BJ (cell line): ENCODE measurements around the gene CUBN. TPM values are rescaled to one million over a fixed set of nuclear protein-coding genes. Genes with fewer than 3 reads are reported as not detected.

Source experiments
- CTCF ChIA-PET: fragments of 350-600 bp; formaldehyde crosslinking; extraction: SDS; loops from one replicate; lab custom pipeline; 2021; ENCODE audit warnings: antibody characterized with exemption, inconsistent platforms; lab: Yijun Ruan, JAX
- POLR2A ChIA-PET: fragments of 300-600 bp; sonication (Branson Sonifier 250); formaldehyde crosslinking; extraction: SDS; loops from one replicate; lab custom pipeline; 2021; ENCODE audit warnings: antibody characterized with exemption; lab: Charles Lee
- DNase-seq: peaks from one replicate; pipeline ENCODE4 v3.0.0-alpha.2; 2011; ENCODE audit warnings: low read depth
- H3K27me3 ChIP-seq: 2 replicates; pipeline ENCODE4 v1.6.0; 2011; ENCODE audit warnings: low read length; ENCODE audit not compliant: control insufficient read depth, insufficient read depth
- H3K36me3 ChIP-seq: 2 replicates; pipeline ENCODE4 v1.5.1; 2011; ENCODE audit warnings: low read length; ENCODE audit not compliant: control insufficient read depth, insufficient read depth
- H3K4me3 ChIP-seq: 2 replicates; pipeline ENCODE4 v1.5.1; 2011; ENCODE audit warnings: low read depth, mild to moderate bottlenecking, control low read depth, low read length
- polyA plus RNA-seq: library from polyadenylated mRNA; depleted of rRNA; stranded (reverse); fragments of >200 nt; gene quantifications from 2 replicates; pipeline ENCODE4 v1.2.3, GENCODE V29; 2011
- TF ChIP-seq, protein P1 (sequence below): IDR thresholded peaks from 2 replicates; pipeline ENCODE4 v1.5.1; 2011; ENCODE audit warnings: low read depth, mild to moderate bottlenecking, control low read depth, inconsistent platforms, low read length, moderate library complexity; ENCODE audit not compliant: insufficient read depth

Gene CUBN
- polyA plus RNA-seq, 1 experiment, result 0.39 TPM

GRCh38 chr10:16913266-16913665 is 216.3 kb downstream of the CUBN start:
- DNase-seq, result no peak
- no peaks in the 10 kb centered on the region for H3K36me3 ChIP-seq
- H3K27me3 ChIP-seq, result no peaks in the 10 kb centered on the region
- ChIA-PET CTCF (no interaction called here), POLR2A (no interaction called here)
- no peak overlapping the region for H3K4me3 ChIP-seq
- TF ChIP-seq, protein P1, sequence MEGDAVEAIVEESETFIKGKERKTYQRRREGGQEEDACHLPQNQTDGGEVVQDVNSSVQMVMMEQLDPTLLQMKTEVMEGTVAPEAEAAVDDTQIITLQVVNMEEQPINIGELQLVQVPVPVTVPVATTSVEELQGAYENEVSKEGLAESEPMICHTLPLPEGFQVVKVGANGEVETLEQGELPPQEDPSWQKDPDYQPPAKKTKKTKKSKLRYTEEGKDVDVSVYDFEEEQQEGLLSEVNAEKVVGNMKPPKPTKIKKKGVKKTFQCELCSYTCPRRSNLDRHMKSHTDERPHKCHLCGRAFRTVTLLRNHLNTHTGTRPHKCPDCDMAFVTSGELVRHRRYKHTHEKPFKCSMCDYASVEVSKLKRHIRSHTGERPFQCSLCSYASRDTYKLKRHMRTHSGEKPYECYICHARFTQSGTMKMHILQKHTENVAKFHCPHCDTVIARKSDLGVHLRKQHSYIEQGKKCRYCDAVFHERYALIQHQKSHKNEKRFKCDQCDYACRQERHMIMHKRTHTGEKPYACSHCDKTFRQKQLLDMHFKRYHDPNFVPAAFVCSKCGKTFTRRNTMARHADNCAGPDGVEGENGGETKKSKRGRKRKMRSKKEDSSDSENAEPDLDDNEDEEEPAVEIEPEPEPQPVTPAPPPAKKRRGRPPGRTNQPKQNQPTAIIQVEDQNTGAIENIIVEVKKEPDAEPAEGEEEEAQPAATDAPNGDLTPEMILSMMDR, result no peak

- Histone ChIP-seq H3K36me3 (no peaks in the 10 kb centered on the region), H3K4me3 (no peak overlapping the region), H3K27me3 (no peaks in the 10 kb centered on the region)
- ChIA-PET POLR2A (no interaction called here), CTCF (no interaction called here)
- DNase-seq, result no peak
- TF ChIP-seq, protein P1, result no peak
These were observed 218.8 kb downstream of the CUBN start for GRCh38 chr10:16910793-16911164.

- ChIA-PET POLR2A (interaction anchor here (0.5 kb wide), 1 partner anchor 58 kb away, joined by 4 read pairs; no protein-coding TSS in a partner anchor), CTCF (no interaction called here)
- Histone ChIP-seq H3K4me3 (no peak overlapping the region), H3K27me3 (no peaks in the 10 kb centered on the region), H3K36me3 (no peaks in the 10 kb centered on the region)
- TF ChIP-seq, protein P1, result no peak
- DNase-seq, result no peak
These were observed 219.4 kb downstream of the CUBN start for GRCh38 chr10:16909961-16910792.

DNA sequence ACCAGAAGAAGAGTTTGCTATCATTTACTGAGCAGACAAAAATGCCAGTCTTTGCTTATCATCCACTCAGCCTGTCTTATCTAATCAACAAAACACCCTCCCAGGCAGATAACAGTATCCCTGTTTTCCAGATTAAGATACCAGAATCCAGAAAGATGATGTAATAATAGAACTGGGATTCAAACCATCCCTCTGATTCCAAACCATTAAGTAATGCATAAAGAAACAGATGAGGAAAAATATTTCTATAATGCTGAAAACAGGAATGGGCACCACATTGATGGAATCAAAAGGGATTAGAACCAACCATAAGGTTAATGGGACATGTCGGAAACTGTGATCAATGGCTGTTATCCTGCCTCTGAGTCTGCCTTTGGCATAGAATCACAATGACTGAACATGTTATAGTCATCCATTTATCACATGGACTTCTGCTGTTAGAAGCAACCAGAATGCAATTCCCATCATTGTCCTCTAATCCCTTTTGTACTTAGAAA is 220.3 kb downstream of the CUBN start:
- TF ChIP-seq, protein P1, result no peak
- no peak overlapping the region for H3K4me3 ChIP-seq
- DNase-seq, result no peak
- CTCF ChIA-PET, result no interaction called here
- H3K36me3 ChIP-seq, result no peaks in the 10 kb centered on the region
- no peaks in the 10 kb centered on the region for H3K27me3 ChIP-seq
- POLR2A ChIA-PET, result interaction anchor here (0.5 kb wide), 1 partner anchor 59 kb away, joined by 4 read pairs; no protein-coding TSS in a partner anchor

DNA sequence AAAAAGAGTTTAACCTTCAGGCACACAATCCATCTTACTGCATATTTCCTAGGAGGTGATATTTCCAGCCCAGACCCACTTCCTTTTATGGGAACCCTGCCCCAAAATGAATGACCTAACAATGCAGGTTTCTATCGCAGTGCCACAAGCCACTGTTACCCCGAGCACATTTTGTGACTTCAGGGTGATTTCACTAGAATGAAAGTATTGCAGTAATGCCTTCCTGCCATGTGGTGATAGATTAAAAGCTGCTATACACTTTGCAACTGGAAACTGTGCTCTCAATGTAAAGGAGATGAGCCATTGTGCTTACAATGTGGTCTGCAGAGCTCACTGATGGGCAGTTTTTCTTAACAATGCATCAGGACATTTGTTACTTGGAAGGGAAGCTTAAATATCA is 221.9 kb downstream of the CUBN start:
- H3K36me3 ChIP-seq, result no peaks in the 10 kb centered on the region
- H3K27me3 ChIP-seq, result no peaks in the 10 kb centered on the region
- ChIA-PET POLR2A (no interaction called here), CTCF (no interaction called here)
- no peak for DNase-seq
- TF ChIP-seq, protein P1, result no peak
- no peak overlapping the region for H3K4me3 ChIP-seq
